ENCODE results near the gene NME8.

NME8 gene

GRCh38 chr7:37901236-37901827 is 52.9 kb downstream of the NME8 start:
- DNase-seq, result no peak

GRCh38 chr7:37901890-37902524 is 53.6 kb downstream of the NME8 start:
- DNase-seq, result no peak

GRCh38 chr7:37908221-37908788 is 59.9 kb downstream of the NME8 start:
- no peak for DNase-seq

GRCh38 chr7:37912756-37913155 is 64.4 kb downstream of the NME8 start:
- no peak for DNase-seq

- no peak for DNase-seq
These were observed 67.0 kb downstream of the NME8 start for GRCh38 chr7:37915438-37915837.

GRCh38 chr7:37916017-37916672 is 67.7 kb downstream of the NME8 start:
- no peak for DNase-seq

- no peak for DNase-seq
These were observed 68.6 kb downstream of the NME8 start, which contains the start of gene SFRP4 for GRCh38 chr7:37916673-37917660. Gene SFRP4 (minus strand): TSS chr7:37916817. CDS start chr7:37916537, 280 bp downstream.

- DNase-seq, result no peak
These were observed 70.1 kb downstream of the NME8 start for GRCh38 chr7:37918526-37918925.

GRCh38 chr7:37920305-37920848 is 72.0 kb downstream of the NME8 start, which contains the start of gene EPDR1:
Gene EPDR1 (plus strand): TSS chr7:37920640. CDS start chr7:37920940, 300 bp downstream.
- DNase-seq, result peak in 1 of 2 experiments; percentile 5

- no peak for DNase-seq
These were observed 72.7 kb downstream of the NME8 start for GRCh38 chr7:37920849-37921805.

GRCh38 chr7:37921876-37922275 is 73.5 kb downstream of the NME8 start:
- DNase-seq, result no peak

GRCh38 chr7:37923996-37924395 is 75.6 kb downstream of the NME8 start:
- DNase-seq, result no peak

- no peak for DNase-seq
These were observed 76.2 kb downstream of the NME8 start for GRCh38 chr7:37924491-37925041.

GRCh38 chr7:37925620-37926019 is 77.2 kb downstream of the NME8 start:
- DNase-seq, result no peak

GRCh38 chr7:37927773-37928444 is 79.5 kb downstream of the NME8 start:
- no peak for DNase-seq

- DNase-seq, result no peak
These were observed 80.5 kb downstream of the NME8 start for GRCh38 chr7:37928878-37929277.

GRCh38 chr7:37930226-37930948 is 82.0 kb downstream of the NME8 start:
- DNase-seq, result no peak

- DNase-seq, result no peak
These were observed 84.1 kb downstream of the NME8 start for GRCh38 chr7:37932543-37932942.

GRCh38 chr7:37933018-37933566 is 84.7 kb downstream of the NME8 start:
- DNase-seq, result no peak

Measured in stimulated activated CD4-positive, alpha-beta T cell treated with anti-CD3 and anti-CD28 coated beads, Interleukin-4, amount 100 ng/mL, for 4 hours (primary cell).